ENCODE results near the gene ZBED2. TPM values are rescaled to one million over a fixed set of nuclear protein-coding genes. Genes with fewer than 3 reads are reported as not detected.

Gene ZBED2
- 0.07 to 0.16 TPM (median 0.09 TPM) in 3 replicates for total RNA-seq (2021)
- not detected for Bru-seq, nascent RNA
- long read RNA-seq, experiment 1 = 0 reads
- long read RNA-seq, experiment 2 = 0 reads
- long read RNA-seq, experiment 3 = 0 reads

GRCh38 chr3:111595232-111595631 lies at the start of gene ZBED2:
ZBED2 (minus strand) TSS chr3:111595346; CDS start chr3:111594201, 1,145 bp downstream.
- no peaks in the 10 kb centered on the region for H3K9me3 Mint-ChIP-seq
- H3K27ac Mint-ChIP-seq = no peak within 1 kb of the TSS
- no peak within 1 kb of the TSS for H3K4me3 Mint-ChIP-seq
- TF ChIP-seq USF1 (CRISPR knock-in tag; IDR thresholded peaks at IDR 0.05) (no peak), JUN (CRISPR knock-in tag; IDR thresholded peaks at IDR 0.05) (no peak), SMAD4 (CRISPR knock-in tag; IDR thresholded peaks at IDR 0.05) (no peak), NFYB (CRISPR knock-in tag; conservative IDR thresholded peaks at IDR 0.05; ENCODE audit: low read depth) (no peak), ZNF512 (CRISPR knock-in tag; IDR thresholded peaks at IDR 0.05; ENCODE audit: borderline replicate concordance) (no peak), TEAD1 (CRISPR knock-in tag; IDR thresholded peaks at IDR 0.05) (no peak), PRRX2 (CRISPR knock-in tag; IDR thresholded peaks at IDR 0.05) (no peak), ZNF532 (CRISPR knock-in tag; IDR thresholded peaks at IDR 0.05; ENCODE audit: borderline replicate concordance) (no peak), CBFB (CRISPR knock-in tag; IDR thresholded peaks at IDR 0.05; ENCODE audit: low read depth) (no peak)
- POLR2A ChIA-PET = no interaction called here
- ATAC-seq (no peak), DNase-seq (ENCODE audit: low spot score) (no peak)
- 0 out of 2 replicates have a peak, but pooled peaks cover 2% of the 10 kb centered on the region for H3K4me1 Mint-ChIP-seq
- no peaks in the 10 kb centered on the region for H3K36me3 Mint-ChIP-seq
- CTCF ChIA-PET = no interaction called here
- H3K27me3 Mint-ChIP-seq (ENCODE audit: low read depth) = peaks cover 3% of the 10 kb centered on the region; the same call in 1 of the 2 replicates

- Mint-ChIP-seq H3K4me3 (no peak overlapping the region), H3K36me3 (peaks cover 13% of the 10 kb centered on the region), H3K27me3 (ENCODE audit: low read depth) (peaks cover 5% of the 10 kb centered on the region; the same call in 1 of the 2 replicates), H3K9me3 (peaks cover 21% of the 10 kb centered on the region), H3K27ac (no peak overlapping the region), H3K4me1 (peaks cover 10% of the 10 kb centered on the region)
- ATAC-seq (peak; percentile 41; the same call in 1 of the 2 replicates), DNase-seq (ENCODE audit: low spot score) (no peak)
- ChIA-PET POLR2A (no interaction called here), CTCF (no interaction called here)
- TF ChIP-seq OVOL2 (CRISPR knock-in tag; IDR thresholded peaks at IDR 0.05; ENCODE audit: borderline replicate concordance) (no peak), ARID4B (CRISPR knock-in tag; IDR thresholded peaks at IDR 0.05; ENCODE audit: borderline replicate concordance) (no peak), ATF6 (CRISPR knock-in tag; IDR thresholded peaks at IDR 0.05) (no peak), FOXP4 (CRISPR knock-in tag; IDR thresholded peaks at IDR 0.05) (no peak), MAX (CRISPR knock-in tag; IDR thresholded peaks at IDR 0.05) (no peak), CREB1 (CRISPR knock-in tag; IDR thresholded peaks at IDR 0.05) (no peak), FOXJ3 (CRISPR knock-in tag; IDR thresholded peaks at IDR 0.05; ENCODE audit: borderline replicate concordance) (no peak), ETV6 (CRISPR knock-in tag; IDR thresholded peaks at IDR 0.05) (no peak), PRRX2 (CRISPR knock-in tag; IDR thresholded peaks at IDR 0.05) (no peak), ATF3 (CRISPR knock-in tag; conservative IDR thresholded peaks at IDR 0.05) (no peak), NR3C1 (CRISPR knock-in tag; conservative IDR thresholded peaks at IDR 0.05; ENCODE audit: low read depth) (no peak)
These were observed 44.2 kb upstream of the ZBED2 start for GRCh38 chr3:111639316-111639715.

All from WTC11 (cell line).